MCF 10A (cell line): ENCODE results near the gene CDK19. TPM values are rescaled to one million over a fixed set of nuclear protein-coding genes. Genes with fewer than 3 reads are reported as not detected.
A peak's percentile ranks its signal among the peaks of the same experiment; 100 is the strongest.

Source experiments
- BruUV-seq: library from RNA; stranded (reverse); fragments of 400-500 nt; replicated peaks from 2 replicates; lab custom pipeline; 2021; lab: Mats Ljungman, UMichigan
- CTCF ChIA-PET: fragments of 300-600 bp; sonication (Branson Sonifier 250); formaldehyde crosslinking; extraction: SDS; loops from one replicate; lab custom pipeline; 2021; ENCODE audit warnings: antibody characterized with exemption, inconsistent platforms; lab: Yijun Ruan, JAX
- POLR2A ChIA-PET: fragments of 300-600, 350-650 bp; sonication (Branson Sonifier 250); formaldehyde crosslinking; extraction: SDS; loops from one replicate; lab custom pipeline; 2020; ENCODE audit warnings: antibody characterized with exemption, inconsistent platforms; lab: Yijun Ruan, JAX
- DNase-seq: peaks from one replicate; pipeline ENCODE4 v3.0.0-alpha.2; 2018; ENCODE audit not compliant: unreplicated experiment
- H3K27ac Mint-ChIP-seq: one replicate; pipeline ENCODE4 v1.8.0; 2022; ENCODE audit warnings: mild to moderate bottlenecking, low read depth, mixed read lengths; ENCODE audit not compliant: unreplicated experiment
- H3K27me3 Mint-ChIP-seq: one replicate; pipeline ENCODE4 v1.8.0; 2022; ENCODE audit warnings: mixed read lengths; ENCODE audit not compliant: insufficient read depth, unreplicated experiment
- H3K36me3 Mint-ChIP-seq: one replicate; pipeline ENCODE4 v1.8.0; 2022; ENCODE audit warnings: mild to moderate bottlenecking, moderate library complexity, mixed read lengths; ENCODE audit not compliant: insufficient read depth, unreplicated experiment
- H3K4me1 Mint-ChIP-seq: one replicate; pipeline ENCODE4 v1.8.0; 2022; ENCODE audit warnings: mixed read lengths; ENCODE audit not compliant: insufficient read depth, unreplicated experiment
- H3K4me3 Mint-ChIP-seq: one replicate; pipeline ENCODE4 v1.8.0; 2022; ENCODE audit warnings: mild to moderate bottlenecking, moderate library complexity, mixed read lengths; ENCODE audit not compliant: unreplicated experiment
- H3K9me3 Mint-ChIP-seq: one replicate; pipeline ENCODE4 v1.8.0; 2022; ENCODE audit warnings: mixed read lengths; ENCODE audit not compliant: unreplicated experiment
- intact Hi-C: fragments of 100-400 bp; cut with micrococcal nuclease; formaldehyde crosslinking; loops from 2 replicates; pipeline ENCODE4 v1.14.1; 2022
- total RNA-seq: library from RNA; stranded (reverse); gene quantifications from 2 replicates; pipeline ENCODE4 v1.2.3, GENCODE V29; 2022
- TF ChIP-seq, protein P1 (sequence below): fragments of 200-600 bp; IDR thresholded peaks from one replicate; pipeline ENCODE4 v1.8.0; 2022; ENCODE audit warnings: antibody characterized with exemption, mild to moderate bottlenecking; ENCODE audit not compliant: unreplicated experiment

The CDK19 gene
- total RNA-seq, 1 experiment from 2014 or later = 10.2 TPM

DNA sequence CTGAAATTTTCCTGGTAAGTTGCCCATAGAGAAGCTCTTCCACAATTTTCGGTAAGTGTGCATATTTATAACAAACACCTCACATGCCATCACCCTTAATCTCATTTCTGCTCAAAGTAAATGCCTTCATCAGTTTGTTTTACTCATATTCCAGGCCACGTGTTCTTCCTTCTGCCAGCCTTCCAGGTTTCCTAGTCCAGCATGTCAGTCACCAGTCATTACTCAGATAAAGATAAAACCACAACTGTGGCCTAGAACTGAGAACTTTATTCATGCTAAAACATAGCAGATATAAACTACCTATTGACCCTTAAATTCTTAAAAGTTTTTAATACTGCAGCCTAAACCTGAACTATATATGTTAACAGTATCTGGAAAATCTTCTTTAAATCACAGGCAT is 189.4 kb downstream of the CDK19 start:
- DNase-seq = peak; percentile 18
- peaks cover 6% of the 10 kb centered on the region for H3K4me1 Mint-ChIP-seq
- POLR2A ChIA-PET = no interaction called here
- CTCF ChIA-PET = no interaction called here
- BruUV-seq = no TSS peak
- no peaks in the 10 kb centered on the region for H3K27me3 Mint-ChIP-seq
- H3K36me3 Mint-ChIP-seq = peaks cover 4% of the 10 kb centered on the region
- intact Hi-C loops = no loop called here
- H3K9me3 Mint-ChIP-seq = no peaks in the 10 kb centered on the region
- no peak overlapping the region for H3K4me3 Mint-ChIP-seq
- H3K27ac Mint-ChIP-seq = no peak overlapping the region
- TF ChIP-seq, protein P1, sequence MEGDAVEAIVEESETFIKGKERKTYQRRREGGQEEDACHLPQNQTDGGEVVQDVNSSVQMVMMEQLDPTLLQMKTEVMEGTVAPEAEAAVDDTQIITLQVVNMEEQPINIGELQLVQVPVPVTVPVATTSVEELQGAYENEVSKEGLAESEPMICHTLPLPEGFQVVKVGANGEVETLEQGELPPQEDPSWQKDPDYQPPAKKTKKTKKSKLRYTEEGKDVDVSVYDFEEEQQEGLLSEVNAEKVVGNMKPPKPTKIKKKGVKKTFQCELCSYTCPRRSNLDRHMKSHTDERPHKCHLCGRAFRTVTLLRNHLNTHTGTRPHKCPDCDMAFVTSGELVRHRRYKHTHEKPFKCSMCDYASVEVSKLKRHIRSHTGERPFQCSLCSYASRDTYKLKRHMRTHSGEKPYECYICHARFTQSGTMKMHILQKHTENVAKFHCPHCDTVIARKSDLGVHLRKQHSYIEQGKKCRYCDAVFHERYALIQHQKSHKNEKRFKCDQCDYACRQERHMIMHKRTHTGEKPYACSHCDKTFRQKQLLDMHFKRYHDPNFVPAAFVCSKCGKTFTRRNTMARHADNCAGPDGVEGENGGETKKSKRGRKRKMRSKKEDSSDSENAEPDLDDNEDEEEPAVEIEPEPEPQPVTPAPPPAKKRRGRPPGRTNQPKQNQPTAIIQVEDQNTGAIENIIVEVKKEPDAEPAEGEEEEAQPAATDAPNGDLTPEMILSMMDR = no peak

DNA sequence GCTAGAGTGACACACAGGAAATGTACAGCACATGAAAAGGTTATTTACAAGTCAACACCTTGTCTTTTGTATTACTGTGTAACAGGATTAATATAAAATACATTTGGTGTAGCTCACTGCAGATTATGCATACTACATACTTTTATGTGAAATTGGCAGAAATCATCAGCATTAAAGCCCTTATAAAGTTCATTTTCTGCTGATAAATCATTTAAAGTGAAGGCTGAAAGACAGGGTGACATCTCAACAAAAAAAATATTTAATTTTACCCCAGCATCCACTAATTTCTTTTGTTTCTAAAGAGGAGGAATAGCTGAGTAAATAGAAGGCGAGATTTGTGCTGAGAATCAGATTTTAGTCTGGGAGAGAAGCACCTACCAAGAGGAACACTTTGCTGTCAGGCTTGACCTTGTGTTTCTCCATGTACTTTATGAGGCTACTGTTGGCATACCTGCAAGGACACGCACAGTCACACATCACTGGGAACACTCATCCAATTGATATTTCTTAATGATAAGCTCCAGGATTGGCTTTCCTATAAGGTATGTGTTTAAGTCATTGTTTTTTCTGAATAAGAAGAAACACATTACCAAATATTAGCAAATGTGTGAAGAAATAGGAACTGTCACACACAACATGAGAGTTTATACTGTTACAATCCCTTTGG is 192.2 kb downstream of the CDK19 start:
- intact Hi-C loops = no loop called here
- H3K4me1 Mint-ChIP-seq = peaks cover 6% of the 10 kb centered on the region
- POLR2A ChIA-PET = interaction anchor here (0.7 to 1.0 kb wide), 2 partner anchors 9 to 15 kb away, joined by 3 to 6 read pairs; no protein-coding TSS in a partner anchor
- no peak overlapping the region for H3K4me3 Mint-ChIP-seq
- no peak for DNase-seq
- H3K27me3 Mint-ChIP-seq = no peaks in the 10 kb centered on the region
- TF ChIP-seq, protein P1 = no peak
- H3K36me3 Mint-ChIP-seq = peaks cover 8% of the 10 kb centered on the region
- BruUV-seq = no TSS peak
- H3K27ac Mint-ChIP-seq = no peak overlapping the region
- no peaks in the 10 kb centered on the region for H3K9me3 Mint-ChIP-seq
- CTCF ChIA-PET = no interaction called here

DNA sequence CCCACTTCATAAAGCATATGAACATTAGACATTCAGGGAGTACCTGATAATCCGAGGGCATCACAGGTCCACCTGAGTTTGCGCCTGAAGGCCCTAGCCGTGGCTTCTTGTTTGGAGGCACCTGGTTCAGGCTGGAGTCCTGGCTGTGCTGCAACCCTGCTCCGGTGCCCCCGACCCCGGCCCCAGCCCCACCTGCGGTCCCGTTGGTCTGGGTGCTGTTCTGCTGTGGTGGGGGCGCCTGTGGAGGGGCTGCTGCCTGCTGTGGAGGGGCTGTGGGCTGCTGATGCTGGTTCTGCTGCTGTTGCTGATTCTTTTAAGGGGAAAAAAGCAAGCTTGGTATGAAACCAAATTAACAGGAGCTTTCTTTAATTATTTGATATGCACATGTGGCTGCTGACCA is 194.2 kb downstream of the CDK19 start:
- no peak overlapping the region for H3K4me3 Mint-ChIP-seq
- no peak for DNase-seq
- H3K27ac Mint-ChIP-seq = no peak overlapping the region
- peaks cover 5% of the 10 kb centered on the region for H3K4me1 Mint-ChIP-seq
- H3K9me3 Mint-ChIP-seq = no peaks in the 10 kb centered on the region
- TF ChIP-seq, protein P1 = no peak
- POLR2A ChIA-PET = no interaction called here
- no peaks in the 10 kb centered on the region for H3K27me3 Mint-ChIP-seq
- peaks cover 8% of the 10 kb centered on the region for H3K36me3 Mint-ChIP-seq
- intact Hi-C loops = no loop called here
- CTCF ChIA-PET = interaction anchor here (0.5 kb wide), 1 partner anchor 928 kb away, joined by 3 read pairs; no protein-coding TSS in a partner anchor
- BruUV-seq = no TSS peak

DNA sequence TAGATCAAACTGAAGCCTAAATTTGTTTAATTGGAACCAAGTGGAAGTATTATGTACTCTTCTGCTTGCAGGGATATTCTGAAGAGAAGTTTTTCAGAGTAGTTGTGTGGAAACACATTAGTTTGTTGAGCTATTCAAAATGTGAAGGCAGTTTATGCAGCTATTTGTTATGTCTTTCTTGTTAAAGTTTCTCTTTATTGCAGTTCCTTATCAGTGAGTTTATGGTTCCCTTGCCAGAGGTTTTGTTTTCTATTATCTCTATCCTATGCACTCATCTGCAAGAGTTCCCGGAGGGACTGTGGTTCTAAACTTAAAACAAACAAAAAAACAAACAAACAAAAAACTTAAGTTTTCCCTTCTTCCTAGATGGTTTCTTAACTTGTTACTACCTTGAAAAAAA is 195.2 kb downstream of the CDK19 start:
- TF ChIP-seq, protein P1 = no peak
- intact Hi-C loops = no loop called here
- no peaks in the 10 kb centered on the region for H3K27me3 Mint-ChIP-seq
- no peak for DNase-seq
- H3K4me1 Mint-ChIP-seq = no peaks in the 10 kb centered on the region
- peaks cover 10% of the 10 kb centered on the region for H3K36me3 Mint-ChIP-seq
- no peak overlapping the region for H3K4me3 Mint-ChIP-seq
- H3K27ac Mint-ChIP-seq = no peak overlapping the region
- ChIA-PET POLR2A (no interaction called here), CTCF (interaction anchor here (0.8 kb wide), 1 partner anchor 13 kb away, joined by 4 read pairs; no protein-coding TSS in a partner anchor)
- BruUV-seq = no TSS peak
- no peaks in the 10 kb centered on the region for H3K9me3 Mint-ChIP-seq
